DMS53 (cell line): Measurements from ENCODE around the gene CTCF.

ENCODE experiments used
- DNase-seq: peaks from one replicate; lab custom pipeline; 2025; lab: John Stamatoyannopoulos, UW

Gene CTCF

DNA sequence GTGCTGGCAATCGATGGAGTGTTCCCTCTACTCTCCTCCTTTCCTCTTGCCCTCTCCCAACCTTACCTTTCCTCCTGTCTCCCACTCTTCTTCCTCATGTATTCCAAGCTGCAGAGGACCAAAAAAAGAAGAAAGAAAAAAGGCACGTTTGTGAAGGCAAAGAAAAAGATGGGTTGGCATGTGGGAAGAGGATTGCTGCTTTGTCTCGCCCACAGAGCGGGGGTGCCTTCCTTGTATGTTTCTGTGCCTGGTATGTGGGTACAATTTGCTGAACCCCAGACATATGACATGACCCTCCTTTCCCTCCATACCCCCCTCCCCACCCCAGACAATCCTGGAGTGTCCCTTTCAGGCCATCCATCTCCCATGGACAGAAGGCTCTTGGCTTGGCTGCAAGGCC is 13.1 kb upstream of the CTCF start:
- DNase-seq = no peak

DNA sequence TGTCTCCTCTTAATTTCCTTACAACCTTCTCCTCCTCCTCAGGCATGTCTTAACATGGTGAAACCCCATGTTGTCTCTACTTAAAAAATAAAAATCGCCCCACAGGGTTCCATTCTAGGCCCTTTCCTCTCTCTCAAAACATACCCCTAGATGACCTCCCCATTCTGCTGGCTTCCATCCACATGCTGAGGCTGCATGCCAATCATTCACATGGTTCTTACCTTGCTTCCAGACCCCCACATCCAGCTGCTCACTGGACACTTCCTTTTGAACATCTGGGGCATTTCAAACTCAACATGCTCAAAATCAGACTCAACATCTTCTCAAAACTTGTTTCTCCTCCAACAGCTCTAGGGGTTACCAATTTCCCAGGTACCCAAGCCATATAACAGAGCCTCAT is 12.4 kb upstream of the CTCF start:
- DNase-seq = no peak

DNA sequence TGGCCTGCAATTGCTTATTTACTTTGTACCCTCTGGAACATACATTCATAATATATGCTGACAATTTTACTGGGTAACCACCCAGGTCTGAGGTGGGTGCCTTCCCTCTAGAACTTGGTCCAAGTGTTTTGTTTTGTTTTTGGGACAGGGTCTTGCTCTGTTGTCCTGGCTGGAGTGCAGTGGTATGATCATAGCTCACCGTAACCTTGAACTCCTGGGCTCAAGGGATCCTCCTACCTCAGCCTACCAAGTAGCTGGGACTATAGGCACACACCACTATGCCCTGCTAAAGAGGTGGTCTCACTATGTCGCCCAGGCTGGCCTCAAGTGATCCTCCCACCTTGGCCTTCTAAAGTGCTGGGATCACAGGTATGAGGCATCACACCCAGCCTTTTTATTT is 11.2 kb upstream of the CTCF start:
- no peak for DNase-seq

DNA sequence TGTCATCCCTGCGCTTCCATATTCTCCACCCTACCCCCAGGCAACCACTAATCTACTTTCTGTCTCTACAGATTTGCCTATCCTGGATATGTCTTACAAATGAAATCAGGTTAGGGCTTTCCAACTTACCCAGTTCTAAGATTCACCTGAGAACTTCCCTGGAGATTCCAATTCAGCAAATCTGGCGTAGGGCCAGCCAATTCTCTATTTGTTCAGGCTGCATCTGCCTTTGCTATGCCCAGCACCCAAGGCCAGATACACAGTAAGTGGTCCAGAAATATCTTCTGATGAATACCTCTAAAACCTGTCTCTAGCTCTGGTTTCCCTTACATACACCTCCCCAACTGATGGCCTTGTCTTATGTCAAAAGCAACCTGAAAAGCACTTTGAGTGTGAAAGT is 10.4 kb upstream of the CTCF start:
- no peak for DNase-seq

DNA sequence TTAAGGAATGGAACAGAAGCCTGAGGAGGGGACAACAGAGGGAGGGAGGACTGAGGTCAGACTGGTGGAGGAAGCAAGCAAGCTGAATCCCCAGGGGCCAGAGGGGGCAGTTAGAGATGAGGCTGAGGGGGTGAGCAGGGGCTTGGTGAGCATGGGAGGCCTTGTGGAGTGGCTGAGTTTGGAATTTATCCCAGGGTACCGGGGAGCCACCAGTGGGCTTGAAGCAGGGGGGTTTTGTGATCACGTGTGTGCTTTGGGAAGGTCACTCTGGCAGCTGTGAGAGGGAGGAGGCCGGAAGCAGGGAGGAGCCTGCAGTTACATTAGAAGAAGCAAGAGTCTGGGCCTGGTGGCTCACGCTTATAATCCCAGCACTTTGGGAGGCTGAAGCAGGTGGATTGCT is 9.8 kb upstream of the CTCF start:
- no peak for DNase-seq

DNA sequence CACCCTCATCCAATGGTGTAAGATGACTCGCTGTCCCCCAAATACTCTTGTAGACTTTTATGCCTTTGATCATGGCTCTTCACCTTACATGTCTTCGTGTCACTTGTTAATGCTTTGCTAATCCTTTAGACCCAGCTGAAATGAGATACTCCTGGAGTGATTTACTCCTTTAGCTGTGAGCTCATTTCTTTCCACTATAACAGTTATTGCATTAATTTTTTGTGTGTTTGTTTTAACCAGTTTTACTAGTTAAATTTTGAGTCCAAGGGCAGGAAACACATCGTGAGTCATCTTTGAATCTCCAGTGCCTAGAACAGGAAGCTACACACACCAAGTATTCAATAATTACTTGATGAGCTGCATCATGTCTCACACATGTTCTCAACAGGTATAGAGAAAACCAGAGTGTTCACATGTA is 6.5 kb upstream of the CTCF start:
- peak; percentile 56 for DNase-seq

DNA sequence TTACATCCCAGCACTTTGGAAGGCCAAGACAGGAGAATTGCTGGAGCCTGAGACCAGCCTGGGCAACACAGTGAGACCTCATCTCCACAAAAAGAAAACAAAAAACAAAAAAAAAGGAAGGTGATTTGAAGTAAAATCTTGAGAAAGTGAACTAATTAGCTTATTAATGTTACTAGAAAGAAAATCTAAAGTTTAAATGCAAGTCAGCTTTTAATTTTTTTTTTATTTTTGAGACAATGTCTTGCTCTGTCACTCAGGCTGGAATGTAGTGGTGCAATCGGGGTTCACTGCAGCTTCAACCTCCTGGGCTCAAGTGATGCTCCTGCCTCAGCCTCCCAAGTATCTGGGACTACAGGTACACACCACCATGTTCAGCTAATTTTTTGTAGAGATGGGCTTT is 3.5 kb upstream of the CTCF start:
- DNase-seq = no peak

DNA sequence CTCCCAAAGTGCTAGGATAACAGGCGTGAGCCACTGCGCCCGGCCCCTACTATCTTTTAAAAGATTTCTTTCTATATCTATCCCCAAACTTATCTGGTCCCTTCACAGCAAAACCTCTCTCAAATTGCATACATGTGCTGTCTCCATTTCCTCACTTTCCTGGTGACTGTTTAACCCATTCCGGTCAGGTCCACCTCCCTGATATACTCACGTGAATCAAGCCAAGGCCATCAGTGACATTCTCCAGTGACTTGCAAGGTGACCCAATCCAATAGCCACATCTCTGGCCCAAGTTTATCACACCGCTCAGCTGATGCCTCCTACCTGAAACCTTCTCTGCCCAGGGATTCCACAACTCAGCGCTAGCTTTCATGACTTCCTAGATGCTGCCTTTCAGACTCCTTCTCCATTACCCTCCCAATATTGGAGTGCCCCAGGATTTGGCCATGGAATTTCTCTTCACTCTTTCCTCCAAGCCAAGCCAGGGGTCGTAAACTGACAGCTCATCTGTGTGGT is 1.4 kb upstream of the CTCF start:
- DNase-seq = no peak

DNA sequence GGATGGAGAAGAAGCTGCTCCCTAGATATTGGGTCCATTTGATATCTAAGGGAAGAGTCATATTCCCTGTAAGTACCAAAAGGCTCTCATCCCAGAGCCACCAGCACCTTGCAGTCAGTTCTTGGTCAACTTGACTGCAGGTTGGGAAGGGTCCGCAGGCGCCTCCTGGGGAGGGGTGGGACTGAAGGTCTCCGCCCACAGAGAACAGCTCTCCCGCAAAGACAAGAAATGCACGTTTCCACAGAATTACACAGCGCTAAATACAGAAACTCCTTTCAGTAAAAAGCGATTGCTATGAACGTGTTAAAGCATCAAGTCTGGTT is 864 bp upstream of the CTCF start:
- no peak for DNase-seq

DNA sequence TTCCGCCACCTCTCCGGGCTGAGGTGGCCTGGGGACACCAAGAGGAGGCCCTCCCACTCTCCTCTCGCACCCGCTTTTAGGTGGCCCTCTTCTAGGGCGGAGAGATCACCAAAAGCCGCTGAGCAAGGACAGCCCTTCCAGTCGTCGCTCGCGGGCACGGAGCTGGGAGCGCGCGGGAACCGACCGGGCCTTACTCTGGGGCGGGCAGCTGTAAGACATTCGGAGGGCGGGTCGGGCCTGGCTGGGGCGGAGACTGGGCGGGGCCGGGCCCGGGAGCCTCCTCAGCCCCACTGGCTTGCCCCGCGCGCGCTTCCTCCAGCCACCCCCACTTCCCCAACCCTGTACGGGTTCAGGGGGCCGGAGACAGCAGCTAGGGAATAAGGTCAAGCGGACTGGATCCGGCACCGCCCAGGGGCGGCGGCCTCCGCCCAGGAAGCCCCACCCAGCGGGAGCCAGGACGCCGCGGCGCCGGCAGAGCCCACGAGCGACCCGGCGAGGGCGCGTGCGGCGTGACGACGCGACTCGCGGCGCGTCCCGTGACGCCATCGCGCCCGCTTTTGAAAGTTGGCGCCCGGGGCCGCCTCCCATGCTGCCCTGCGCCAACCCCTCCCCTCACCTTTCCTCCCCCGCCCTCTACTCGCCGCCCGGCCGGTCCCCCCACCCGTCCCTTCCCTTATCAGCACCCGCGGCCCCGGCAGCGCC is 351 bp upstream of the CTCF start:
- DNase-seq = peak; percentile 97

DNA sequence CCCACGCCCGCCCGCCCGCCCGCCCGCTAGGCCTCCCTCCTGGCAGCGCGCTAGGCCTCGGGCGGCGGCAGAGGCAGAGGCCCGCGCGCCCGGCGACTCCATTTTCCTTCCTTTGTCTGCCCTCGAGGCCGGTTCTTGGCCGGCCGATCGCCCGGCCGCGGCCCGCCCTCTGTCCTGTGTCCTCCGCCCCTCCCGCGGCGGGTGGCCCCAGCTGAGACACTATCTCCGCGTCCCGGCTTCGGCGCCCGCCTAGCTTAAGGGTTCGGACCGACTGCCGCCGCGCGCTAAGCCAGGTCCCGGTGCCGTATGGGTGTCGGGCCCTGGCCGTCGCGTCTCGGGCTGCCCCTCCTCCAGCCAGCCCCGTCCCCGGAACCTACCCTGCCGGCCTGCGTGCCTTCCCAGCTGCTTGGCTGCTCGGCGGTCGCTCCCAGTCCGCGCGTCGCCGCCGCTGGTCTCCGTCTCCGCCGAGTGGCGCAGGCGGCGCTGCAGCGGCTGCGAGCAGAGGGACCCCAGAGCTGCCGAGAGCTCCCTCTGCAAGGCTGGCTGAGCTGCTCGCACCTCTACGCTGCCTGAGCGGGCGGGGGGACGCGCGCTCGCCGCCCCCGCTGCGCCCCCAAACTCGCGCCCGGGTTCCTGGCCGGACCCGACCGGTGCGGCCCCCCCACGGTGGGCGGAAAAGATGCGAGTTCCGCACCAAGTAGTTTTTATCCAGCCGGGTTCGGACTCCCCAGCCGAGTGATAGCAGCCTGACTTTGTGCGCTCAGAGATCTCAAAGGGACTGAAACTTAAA is 787 bp downstream of the CTCF start:
- DNase-seq = peak; percentile 76

DNA sequence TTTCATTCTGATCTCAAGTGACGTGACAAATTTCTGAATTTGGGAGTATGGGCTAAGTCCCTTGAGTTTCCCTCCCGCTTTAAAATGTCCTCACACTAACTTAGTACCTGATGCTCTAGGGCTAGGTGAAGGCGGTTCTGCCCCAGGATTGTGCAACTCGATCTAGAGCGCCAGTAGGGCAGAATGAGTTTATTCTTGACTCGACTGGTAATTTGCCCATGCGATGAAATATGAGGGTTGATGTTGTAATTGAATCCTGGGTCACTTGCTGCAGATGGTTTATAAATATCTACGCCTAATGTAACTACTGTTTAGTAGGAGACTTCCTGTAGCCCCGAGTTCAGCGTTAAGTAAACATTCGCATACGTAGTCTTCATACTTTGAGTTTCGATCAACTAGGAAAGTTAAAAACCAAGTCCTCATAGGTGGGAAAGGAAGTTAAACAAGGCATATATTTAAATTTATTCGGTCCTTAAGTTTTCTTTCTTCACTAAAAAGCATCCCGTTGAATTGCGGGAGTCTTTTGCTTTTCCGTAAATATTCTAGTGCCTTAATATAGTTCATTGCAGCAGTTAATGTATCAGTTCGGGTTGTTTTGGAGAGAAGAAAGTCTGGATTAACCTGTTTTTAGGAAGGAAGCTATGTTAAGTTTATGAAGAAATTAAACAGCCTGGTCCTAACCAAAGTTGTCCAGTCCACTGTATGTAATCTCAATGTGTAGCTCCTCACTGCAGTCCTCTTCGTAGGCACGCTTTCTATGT is 1.6 kb downstream of the CTCF start:
- peak; percentile 60 for DNase-seq

DNA sequence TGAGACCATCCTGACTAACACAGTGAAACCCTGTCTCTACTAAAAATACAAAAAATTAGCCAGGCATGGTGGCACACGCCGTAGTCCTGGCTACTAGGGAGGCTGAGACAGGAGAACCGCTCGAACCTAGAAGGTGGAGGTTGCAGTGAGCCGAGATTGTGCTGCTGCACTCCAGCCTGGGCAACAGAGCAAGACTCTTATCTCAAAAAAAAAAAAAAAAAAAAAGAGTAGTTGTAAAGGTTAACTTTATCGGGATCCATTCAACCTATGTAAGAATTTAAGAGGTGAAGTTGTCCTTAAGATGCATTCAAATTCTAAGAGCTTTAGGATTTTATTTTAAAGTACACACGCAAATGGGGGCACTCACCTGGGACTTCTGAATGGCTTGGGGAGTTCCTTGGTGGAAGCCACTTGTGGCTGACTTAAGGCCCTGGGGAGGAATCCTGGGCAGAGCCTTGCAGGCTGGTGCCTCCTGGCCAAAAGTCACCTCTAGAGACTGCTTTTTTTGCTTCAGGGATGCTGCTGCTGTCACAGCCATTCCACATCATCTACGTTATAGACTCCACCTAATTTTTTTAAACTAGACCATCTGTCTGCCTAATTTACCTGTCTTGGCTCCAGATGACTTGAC is 3.3 kb downstream of the CTCF start:
- DNase-seq = no peak

DNA sequence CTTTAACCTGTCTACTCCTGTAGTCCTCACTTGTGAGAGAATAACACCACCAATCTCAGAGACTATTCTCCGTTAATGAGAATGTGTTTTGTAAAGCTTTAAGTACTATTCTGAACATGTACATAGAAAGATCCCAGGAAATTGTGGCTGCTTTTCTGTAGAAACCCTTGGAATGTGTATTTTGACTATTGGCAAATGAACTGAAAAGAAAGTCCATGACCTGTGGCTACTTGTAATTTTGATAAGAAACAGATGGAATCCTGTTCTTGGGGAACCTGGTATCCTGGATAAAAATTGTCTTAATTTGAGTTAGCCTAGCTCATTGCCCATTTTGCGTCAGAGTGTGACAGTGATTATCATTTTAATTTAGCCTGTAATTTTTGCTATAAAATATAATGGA is 9.1 kb downstream of the CTCF start:
- no peak for DNase-seq

DNA sequence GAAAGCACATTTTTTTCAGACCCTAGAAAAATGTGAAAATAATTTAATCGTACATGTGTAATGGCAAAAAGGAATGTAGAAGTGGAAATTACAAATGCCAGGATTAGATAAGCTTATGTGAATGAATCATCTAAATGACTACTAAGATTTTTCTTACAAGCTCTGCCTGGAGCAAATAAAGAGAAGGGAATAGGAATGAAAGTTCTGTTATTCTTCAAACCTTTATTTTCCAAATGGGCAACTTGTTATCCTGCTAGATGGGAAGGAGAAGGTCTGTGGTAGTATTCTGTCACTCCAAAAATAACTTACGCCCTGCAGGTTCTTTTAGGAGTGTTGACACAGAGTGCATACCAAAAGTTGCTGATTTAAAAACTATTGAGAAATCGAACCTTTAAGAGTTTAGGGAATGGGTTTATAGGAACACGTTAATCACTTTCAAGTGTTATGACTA is 9.7 kb downstream of the CTCF start:
- no peak for DNase-seq

DNA sequence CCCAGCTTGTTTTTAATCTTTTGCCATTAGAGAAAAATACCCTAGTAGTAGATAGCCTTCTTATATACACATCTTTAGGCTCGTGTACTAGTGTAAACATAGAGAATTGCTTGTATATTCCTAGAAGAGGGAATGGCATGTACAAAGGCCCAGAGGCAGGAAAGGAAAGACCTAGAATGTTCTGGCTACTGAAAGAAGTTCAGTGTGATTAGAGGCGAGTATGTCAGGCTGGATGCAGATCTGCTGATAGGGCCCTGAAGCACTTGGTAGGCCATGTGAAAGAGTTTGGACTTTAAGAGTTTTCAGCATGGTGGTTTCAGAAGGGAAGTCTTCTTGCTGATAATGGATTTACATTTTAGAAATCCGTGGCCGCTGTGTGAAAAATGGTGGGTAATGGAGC is 17.4 kb downstream of the CTCF start:
- DNase-seq = no peak

DNA sequence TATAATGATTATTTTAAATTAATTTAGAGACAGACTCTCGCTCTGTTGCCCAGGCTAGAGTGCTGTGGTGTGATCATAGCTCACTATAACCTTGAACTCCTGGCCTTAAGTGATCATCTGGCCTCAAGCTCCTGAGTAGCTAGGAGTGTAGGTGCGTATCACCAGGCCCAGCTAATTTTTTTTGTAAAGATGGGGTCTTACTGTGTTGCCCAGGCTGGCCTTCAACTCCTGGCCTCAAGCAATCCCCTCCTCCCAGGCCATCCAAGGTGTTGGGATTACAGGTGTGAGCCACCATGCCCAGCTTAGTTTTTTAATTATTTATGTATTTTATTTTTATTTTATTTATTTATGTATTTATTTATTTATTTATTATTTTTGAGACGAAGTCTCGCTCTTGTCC is 17.9 kb downstream of the CTCF start:
- DNase-seq = no peak

DNA sequence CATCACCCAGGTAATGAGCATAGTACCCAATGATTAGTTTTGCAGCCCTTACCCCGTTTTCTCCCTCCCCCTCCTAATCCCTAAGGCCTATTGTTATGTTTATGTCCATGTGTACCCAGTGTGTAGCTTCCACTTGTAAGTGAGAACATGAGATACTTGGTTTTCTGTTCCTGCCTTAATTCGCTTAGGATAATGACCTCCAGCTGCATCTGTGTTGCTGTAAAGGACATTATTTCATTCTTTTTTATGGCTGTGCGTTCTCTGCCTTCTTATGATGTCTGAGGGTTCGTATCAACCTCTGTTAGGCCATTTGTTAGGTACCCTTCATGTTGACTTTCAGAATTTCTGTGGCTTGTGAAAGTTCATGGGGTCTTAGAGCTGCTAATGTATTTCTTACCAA is 31.0 kb downstream of the CTCF start:
- DNase-seq = no peak

DNA sequence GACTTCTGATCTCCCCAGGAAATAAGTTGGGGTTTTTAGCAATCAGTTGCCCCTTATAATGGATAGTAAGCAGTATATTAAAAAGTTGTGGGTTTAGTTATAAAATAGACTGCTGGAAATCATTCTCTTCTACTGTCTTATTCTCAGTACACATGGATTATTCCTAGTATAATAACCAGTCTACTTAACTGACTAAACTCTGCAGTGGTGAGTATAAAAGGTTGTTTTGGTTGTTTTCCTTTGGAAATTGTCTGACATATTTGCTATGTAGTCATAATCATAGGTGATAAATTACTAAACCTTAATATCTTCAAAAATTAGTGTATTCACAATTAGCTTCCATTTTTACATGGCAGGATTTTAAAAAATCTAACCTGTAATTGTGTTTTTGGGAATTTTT is 31.4 kb downstream of the CTCF start:
- no peak for DNase-seq

DNA sequence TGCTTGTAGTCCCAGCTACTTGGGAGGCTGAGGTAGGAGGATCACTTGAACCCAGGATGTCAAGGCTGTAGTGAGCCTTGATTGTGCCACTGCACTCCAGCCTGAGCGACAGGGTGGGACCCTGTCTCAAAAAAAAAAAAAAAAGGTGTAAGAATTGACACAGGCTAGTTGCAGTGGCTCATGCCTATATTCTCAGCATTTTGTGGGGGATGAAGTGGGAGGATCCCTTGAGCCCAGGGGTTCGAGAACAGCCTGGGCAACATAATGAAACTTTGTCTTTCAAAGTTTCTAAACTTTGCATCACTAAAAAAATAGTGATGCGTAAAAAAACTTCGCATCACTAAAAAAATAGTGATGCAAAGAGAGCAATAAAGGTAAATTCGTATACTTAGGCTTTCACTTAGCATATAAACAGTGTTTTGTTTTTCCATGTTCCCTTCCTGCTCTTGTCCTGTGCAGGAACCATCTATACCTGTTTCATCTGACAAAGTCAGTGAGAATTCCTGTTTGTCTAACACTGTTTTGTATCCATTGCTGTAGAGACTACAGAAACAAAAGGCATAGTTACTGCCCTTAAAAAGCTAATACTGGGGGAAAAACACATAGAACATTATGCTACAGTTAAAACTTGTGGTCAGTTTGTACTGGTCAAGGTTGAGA is 32.1 kb downstream of the CTCF start:
- no peak for DNase-seq

DNA sequence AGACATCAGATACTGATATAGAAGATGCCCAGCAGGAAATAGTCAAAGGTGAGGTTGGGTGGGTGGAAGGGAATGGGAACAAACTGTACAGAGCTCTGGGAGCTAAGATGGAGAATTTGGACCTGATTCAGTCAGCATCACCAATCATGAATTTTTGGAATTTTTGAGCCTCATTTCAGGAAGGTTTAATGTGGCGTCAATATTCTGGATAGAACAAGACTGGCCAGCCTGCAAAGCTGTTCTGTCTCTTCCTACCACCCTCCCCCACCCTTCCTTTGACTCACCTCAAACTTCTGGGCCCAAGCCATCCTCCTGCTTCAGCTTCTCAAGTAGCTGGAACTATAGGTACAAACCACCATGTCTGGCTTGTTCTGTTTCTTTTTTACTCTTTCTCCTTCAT is 32.6 kb downstream of the CTCF start:
- DNase-seq = no peak

DNA sequence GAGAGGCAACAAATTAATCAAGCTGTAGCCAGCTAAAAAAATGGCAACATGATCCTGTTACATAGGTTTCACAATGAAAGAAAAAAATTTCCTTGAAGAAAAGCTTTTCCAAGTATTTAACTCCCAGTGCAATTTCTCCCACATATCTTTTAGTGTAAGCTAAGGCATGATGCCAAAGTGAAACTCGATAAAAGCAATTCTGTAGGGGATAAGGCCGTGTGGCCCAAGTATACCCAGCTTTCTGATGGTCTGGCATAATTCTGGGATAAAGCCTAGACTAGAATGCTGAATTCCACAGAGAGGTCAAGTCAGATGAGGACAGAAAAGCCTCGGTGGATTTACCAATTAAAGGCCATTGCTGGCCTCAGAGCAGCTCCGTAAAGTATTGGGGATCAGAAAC is 36.2 kb downstream of the CTCF start:
- no peak for DNase-seq
